ENCODE measurements around the gene PET117.
"Not testable (repeated sequence)": the region's sequence is repeated elsewhere in the genome, so short reads cannot be mapped to it uniquely, and the experiment has no call there.

The PET117 gene

GRCh38 chr20:18137412-18138265, at the start of gene PET117, which contains the start of gene KAT14:
Gene PET117 (plus strand): TSS chr20:18137863. CDS start chr20:18137956, 93 bp downstream.
Gene KAT14 (plus strand): TSS chr20:18137863. CDS start chr20:18142661, 4,798 bp downstream.
- peak; percentile 99 for DNase-seq

- DNase-seq = not testable (repeated sequence)
These were observed 49.4 kb upstream of the PET117 start for GRCh38 chr20:18088298-18088697.

GRCh38 chr20:18088841-18089240, 48.8 kb upstream of the PET117 start:
- DNase-seq = not testable (repeated sequence)

GRCh38 chr20:18090044-18090443, 47.6 kb upstream of the PET117 start:
- DNase-seq = no peak

GRCh38 chr20:18090477-18090876, 47.2 kb upstream of the PET117 start:
- no peak for DNase-seq

GRCh38 chr20:18091623-18092022, 46.0 kb upstream of the PET117 start:
- DNase-seq = no peak

- no peak for DNase-seq
These were observed 44.8 kb upstream of the PET117 start for GRCh38 chr20:18092890-18093289.

- no peak for DNase-seq
These were observed 44.3 kb upstream of the PET117 start for GRCh38 chr20:18093388-18093787.

GRCh38 chr20:18094191-18094590, 43.5 kb upstream of the PET117 start:
- no peak for DNase-seq

- DNase-seq = not testable (repeated sequence)
These were observed 37.1 kb upstream of the PET117 start for GRCh38 chr20:18100569-18100968.

- DNase-seq = no peak
These were observed 36.4 kb upstream of the PET117 start for GRCh38 chr20:18101125-18101810.

GRCh38 chr20:18103497-18103896, 34.2 kb upstream of the PET117 start:
- DNase-seq = no peak

GRCh38 chr20:18108326-18108725, 29.3 kb upstream of the PET117 start:
- no peak for DNase-seq

- DNase-seq = not testable (repeated sequence)
These were observed 9.1 kb upstream of the PET117 start for GRCh38 chr20:18128574-18128973.

- DNase-seq = no peak
These were observed 5.0 kb upstream of the PET117 start for GRCh38 chr20:18132663-18133062.

- no peak for DNase-seq
These were observed 3.7 kb upstream of the PET117 start for GRCh38 chr20:18133962-18134361.

GRCh38 chr20:18138266-18138582, 561 bp downstream of the PET117 start:
- no peak for DNase-seq

GRCh38 chr20:18138639-18139583, 1.2 kb downstream of the PET117 start:
- DNase-seq = no peak

- DNase-seq = no peak
These were observed 2.2 kb downstream of the PET117 start for GRCh38 chr20:18139832-18140231.

GRCh38 chr20:18144541-18145099, 7.0 kb downstream of the PET117 start:
- no peak for DNase-seq

GRCh38 chr20:18154342-18154741, 16.7 kb downstream of the PET117 start:
- DNase-seq = no peak

- no peak for DNase-seq
These were observed 18.4 kb downstream of the PET117 start for GRCh38 chr20:18156045-18156444.

GRCh38 chr20:18164356-18164755, 26.7 kb downstream of the PET117 start:
- DNase-seq = no peak

Data from activated CD8-positive, alpha-beta memory T cell treated with anti-CD3 and anti-CD28 coated beads for 24 hours (primary cell).